ENCODE results near the gene ERCC6L.

DNA sequence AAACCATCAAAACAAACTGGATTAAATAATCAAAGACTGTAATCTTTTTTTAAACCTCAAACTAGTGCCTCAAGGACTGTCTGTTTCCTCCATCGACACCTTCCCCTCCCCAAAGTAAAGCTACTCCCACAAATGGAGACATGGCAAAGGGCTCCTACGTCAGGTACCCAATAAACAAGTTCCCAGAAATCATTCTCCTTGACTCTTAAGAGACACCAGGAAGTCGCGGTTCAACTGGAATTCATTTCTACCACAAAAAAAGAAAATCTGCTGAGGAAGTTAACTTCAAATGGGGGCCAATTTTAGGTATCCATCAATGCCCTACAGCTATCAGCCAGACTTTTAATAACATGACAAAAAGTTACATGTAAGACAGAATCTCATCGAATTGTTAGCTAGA is 35.7 kb upstream of the ERCC6L start:
- no peak for TF ChIP-seq CTCF (IDR thresholded peaks at IDR 0.05)
- no peak for TF ChIP-seq ZFX (IDR thresholded peaks at IDR 0.05; ENCODE audit: borderline replicate concordance)

Measured in 22Rv1 (cell line).